ENCODE results near the gene STXBP2.

The STXBP2 gene

DNA sequence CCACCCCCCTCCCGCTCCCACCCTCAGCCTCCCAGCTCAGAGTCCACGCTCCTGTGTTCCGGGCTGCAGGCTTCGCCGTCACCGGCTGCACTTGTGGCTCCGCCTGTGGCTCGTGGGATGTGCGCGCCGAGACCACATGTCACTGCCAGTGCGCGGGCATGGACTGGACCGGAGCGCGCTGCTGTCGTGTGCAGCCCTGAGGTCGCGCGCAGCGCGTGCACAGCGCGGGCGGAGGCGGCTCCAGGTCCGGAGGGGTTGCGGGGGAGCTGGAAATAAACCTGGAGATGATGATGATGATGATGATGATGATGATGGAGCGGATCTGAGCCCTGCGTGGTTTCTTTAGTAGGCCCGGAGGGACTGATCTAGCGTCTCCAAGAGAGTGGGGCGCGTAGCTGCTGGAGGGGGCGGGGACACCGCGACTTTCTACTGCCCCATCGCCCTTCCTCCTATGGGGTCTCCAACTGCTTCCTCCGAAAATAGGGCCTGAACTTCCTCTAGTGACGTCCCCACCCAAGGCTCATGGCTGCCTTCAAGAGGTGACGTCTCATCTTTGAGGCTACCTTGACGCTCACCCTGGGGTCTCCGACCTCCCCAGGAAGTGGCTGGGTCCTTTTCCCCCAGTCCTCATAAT is 33.4 kb downstream of the STXBP2 start:
- TF ChIP-seq GATA2 (IDR thresholded peaks at IDR 0.05; ENCODE audit: low read depth, low read length) (no peak), GATA3 (IDR thresholded peaks at IDR 0.05; ENCODE audit: low read depth, low read length) (no peak)

DNA sequence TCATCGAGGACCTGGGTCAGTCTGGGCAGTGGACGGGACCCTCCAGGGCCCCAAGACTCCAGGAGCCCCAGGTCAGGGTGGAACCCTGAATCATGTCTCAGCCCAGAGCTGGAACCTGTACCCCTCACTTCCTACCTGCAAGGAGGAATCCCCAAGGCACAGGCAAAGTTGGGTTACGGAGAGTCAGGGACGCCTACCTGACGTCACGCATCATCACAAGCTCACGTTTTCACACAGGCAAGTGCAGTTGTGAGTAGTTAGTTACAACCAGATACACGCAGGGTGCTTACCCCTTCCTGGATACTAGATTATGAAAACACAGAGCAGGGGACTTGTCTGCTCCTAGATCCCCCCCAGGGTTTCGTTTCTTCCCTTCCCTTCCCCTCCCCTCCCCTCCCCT is 33.9 kb downstream of the STXBP2 start:
- no peak for TF ChIP-seq GATA2 (IDR thresholded peaks at IDR 0.05; ENCODE audit: low read depth, low read length)
- TF ChIP-seq GATA3 (IDR thresholded peaks at IDR 0.05; ENCODE audit: low read depth, low read length): no peak

DNA sequence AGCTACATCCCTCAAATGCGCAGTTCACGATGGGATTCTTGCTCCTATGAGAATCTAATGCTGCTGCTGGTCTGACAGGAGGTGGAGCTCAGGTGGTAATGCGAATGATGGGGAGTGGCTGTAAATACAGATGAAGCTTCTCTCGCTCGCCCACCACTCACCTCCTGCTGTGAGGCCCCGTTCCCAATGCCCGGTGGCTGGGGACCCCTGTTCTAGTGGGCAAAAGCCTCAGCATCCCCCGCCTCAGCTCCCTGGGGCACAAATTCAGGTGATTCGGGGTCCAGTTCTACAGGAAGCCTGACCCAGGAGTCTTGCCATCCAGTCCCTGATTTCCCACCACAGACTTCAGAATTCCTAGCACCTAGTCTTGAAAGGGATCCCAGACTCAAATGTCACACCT is 35.6 kb downstream of the STXBP2 start:
- TF ChIP-seq GATA2 (IDR thresholded peaks at IDR 0.05; ENCODE audit: low read depth, low read length) (no peak), GATA3 (IDR thresholded peaks at IDR 0.05; ENCODE audit: low read depth, low read length) (no peak)

DNA sequence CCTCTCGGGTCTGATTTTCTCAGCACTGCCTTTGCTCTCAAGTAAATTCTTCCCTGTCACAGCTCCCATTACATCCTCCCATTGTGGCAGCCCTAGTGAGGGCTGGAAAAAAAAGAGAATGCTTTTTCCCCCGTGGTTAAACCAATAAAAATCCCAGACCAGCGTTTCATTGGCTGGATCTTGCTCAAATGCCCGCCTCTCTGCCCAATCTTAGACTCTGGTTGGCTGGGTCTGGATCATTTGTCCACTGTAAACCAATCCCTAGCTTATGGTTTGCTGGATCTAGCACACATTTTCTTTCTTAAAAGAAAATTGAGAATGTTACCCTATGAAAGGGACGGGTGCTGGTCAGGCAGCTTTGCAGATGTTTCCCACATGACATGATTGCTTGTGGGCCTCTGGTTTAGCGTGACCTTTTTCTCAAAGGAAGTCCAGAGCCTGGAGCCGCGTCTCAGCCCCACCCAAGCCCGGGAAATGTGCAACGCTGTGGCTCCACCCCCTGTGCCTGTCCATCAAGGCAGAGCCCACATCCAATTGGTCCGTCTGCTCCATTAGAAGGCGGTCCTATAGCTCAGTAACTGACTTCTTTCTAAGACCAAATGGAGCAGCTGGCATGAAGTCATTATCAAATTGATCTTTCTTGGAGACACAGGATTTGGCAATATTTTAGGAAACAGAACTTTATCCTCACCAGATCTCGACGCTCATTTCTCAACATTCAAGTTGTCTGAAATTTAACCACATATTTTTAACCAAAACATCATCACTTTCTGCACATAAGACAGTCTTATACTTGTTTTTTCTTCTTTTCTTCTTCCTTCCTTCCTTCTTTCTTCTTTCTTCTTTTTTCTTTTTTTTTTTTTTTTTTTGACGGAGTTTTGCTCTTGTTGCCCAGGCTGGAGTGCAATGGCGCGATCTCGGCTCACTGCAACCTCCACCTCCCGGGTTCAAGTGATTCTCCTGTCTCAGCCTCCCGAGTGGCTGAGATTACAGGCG is 37.4 kb downstream of the STXBP2 start:
- TF ChIP-seq GATA2 (IDR thresholded peaks at IDR 0.05; ENCODE audit: low read depth, low read length): no peak

DNA sequence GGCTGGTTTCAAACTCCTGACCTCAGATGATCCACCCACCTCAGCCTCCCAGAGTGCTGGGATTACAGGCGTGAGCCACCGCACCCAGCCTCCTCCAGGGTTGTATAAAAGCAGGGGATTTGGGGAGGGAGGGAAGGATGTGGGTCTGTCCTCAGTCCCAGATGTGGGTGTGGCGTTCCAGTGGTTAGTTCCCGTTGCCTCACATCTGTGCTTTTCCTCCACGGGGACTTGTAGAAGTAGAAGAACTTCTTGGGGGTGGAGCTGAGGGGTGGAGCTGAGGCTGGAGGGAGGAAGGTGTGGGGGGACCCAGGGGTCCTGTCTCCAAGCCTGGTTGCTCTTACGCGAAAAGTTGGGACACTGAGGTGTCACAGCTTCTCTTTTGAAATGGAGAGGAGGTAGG is 39.5 kb downstream of the STXBP2 start:
- TF ChIP-seq GATA3 (IDR thresholded peaks at IDR 0.05; ENCODE audit: low read depth, low read length): no peak
- TF ChIP-seq GATA2 (IDR thresholded peaks at IDR 0.05; ENCODE audit: low read depth, low read length): no peak

DNA sequence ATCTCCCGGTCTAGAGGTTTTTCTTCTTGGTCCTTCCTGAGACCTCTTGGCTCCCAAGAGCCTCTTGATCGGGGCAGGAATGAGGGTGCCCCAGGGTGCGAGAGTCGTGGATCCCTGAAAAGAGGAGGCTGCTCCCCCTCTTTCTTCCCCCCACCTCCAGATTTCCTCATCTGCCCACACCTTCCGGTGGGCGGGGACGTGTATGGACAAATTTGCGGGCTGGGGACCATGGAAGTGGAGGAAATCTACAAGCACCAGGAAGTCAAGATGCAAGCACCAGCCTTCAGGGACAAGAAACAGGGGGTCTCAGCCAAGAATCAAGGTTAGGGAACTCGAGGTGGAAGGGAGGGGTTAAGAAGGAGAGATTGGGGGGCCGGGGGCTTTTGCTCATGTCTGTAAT is 39.9 kb downstream of the STXBP2 start, which contains the start of gene MCEMP1:
TSS of gene MCEMP1 (plus strand) at position 237 of the 400 bp plus-strand sequence. CDS start at position 268, 31 bp downstream.
- no peak for TF ChIP-seq GATA3 (IDR thresholded peaks at IDR 0.05; ENCODE audit: low read depth, low read length)
- TF ChIP-seq GATA2 (IDR thresholded peaks at IDR 0.05; ENCODE audit: low read depth, low read length): no peak

DNA sequence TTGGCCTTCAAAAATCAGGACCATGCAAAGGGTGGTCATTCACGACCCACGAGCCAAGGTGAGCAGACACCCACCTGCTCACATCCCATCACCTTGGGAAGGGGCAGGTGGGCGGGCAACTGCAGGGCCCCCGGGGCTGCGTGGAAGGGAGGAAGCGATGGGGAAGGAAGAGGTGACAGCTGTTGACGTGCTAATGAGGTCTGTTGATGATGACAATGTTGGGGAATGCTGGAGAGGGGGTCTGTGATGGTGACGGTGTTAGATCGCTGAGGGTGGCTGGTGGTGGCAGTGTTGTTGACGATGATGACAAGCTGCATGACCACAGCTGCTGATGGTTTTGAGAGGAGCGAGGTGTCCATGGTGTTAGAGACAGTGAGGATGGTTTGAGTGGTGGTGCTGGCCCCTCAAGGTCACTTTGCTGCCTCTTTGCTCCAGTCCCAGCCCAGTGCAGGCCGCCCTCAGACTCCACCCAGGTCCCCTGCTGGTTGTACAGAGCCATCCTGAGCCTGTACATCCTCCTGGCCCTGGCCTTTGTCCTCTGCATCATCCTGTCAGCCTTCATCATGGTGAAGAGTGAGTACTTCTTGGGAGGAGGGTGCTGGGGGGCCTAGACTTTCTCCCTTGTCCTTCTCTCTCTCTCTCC is 40.9 kb downstream of the STXBP2 start:
- TF ChIP-seq GATA3 (IDR thresholded peaks at IDR 0.05; ENCODE audit: low read depth, low read length): no peak
- TF ChIP-seq GATA2 (IDR thresholded peaks at IDR 0.05; ENCODE audit: low read depth, low read length): no peak

DNA sequence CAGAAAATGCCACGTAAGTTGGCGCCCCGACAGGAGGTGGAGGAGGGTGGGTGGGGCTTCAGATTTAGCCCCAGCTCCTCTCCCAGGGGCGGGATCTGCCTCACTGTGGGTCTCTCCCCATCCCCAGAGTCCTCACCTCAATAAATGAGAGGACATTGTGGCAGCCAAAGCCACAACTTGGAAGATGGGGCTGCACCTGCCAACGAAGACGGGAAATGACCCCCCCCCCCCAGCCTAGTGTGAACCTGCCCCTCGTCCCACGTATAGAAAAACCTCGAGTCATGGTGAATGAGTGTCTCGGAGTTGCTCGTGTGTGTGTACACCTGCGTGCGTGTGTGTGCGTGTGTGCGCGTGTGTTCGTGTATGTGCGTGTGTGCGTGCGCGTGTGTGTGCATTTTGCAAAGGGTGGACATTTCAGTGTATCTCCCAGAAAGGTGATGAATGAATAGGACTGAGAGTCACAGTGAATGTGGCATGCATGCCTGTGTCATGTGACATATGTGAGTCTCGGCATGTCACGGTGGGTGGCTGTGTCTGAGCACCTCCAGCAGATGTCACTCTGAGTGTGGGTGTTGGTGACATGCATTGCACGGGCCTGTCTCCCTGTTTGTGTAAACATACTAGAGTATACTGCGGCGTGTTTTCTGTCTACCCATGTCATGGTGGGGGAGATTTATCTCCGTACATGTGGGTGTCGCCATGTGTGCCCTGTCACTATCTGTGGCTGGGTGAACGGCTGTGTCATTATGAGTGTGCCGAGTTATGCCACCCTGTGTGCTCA is 42.3 kb downstream of the STXBP2 start:
- TF ChIP-seq GATA2 (IDR thresholded peaks at IDR 0.05; ENCODE audit: low read depth, low read length) (no peak), GATA3 (IDR thresholded peaks at IDR 0.05; ENCODE audit: low read depth, low read length) (no peak)

DNA sequence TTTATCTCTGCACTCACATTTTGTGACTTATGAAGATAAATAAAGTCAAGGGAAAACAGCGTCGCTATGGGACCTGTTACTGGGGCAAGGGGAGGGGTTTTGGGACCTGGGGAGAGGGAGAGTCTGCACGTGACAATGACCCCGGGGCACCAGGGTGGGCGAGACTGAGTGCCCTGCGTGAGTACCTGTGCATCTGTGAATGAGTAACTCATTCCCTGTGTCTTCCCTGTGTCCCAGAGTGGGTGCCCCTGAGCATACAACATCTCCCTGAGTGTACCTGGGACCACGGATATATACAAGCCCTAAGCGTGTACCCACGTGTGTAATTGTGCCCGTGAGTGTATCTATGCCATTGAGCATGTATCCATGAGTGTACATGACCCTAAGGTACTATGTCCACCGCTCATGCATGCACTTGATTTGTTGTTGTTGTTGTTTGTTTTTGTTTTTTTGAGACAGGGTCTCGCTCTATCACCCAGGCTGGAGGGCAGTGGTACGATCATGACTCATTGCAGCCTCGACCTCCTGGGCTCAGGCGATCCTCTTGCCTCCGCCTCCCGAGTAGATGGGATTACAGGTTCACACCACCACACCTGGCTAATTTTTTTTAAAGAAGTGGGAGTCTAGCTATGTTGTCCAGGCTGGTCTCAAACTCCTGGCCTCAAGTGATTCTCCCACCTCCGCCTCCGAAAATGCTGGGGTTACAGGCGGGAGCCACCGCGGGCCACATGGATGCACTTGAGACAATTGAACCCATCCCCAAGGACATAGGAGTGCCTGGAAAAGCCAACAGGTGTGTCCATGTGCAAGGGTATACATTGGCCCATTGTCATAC is 43.1 kb downstream of the STXBP2 start:
- no peak for TF ChIP-seq GATA2 (IDR thresholded peaks at IDR 0.05; ENCODE audit: low read depth, low read length)
- no peak for TF ChIP-seq GATA3 (IDR thresholded peaks at IDR 0.05; ENCODE audit: low read depth, low read length)

DNA sequence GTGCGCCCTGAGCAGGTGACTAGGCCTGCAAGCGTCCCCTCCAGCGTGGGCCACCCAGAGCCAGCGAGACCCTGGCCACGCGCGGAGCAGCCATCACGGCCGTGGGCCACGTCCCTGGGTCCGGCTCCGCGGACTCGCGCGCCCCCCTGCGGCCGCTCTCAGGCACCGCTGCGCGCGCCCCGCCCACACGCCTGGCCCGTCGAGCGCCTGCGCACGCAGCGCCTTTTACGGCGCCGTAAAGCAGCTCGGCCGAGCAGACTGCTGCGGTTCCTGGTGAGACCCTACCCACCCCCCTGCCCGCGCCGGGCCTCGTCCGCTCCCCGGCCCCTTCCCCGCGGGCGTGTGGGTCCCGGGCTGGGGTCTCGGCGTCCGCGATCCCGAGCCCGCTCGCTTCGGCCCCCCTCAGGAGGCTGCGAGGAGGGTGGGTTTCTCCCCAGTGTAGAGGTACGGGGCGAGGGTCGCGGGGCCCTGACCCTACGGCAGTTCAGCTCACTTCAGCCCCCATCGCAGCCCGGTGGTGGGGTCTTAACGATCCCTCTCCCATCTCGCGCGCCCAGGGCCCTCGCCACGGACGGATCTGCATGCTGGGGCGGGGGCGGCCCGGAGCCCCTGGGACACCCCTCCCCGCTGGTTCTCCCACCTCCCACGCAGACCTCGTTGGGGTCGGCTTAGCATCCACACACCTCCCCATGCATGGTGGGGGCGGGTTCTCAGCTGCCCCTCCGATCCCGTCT is 43.9 kb downstream of the STXBP2 start, which contains the start of gene TRAPPC5:
TSS of gene TRAPPC5 (plus strand) at position 228 of the 734 bp plus-strand sequence. CDS start 1,421 bp downstream, outside the sequence.
- TF ChIP-seq GATA3 (IDR thresholded peaks at IDR 0.05; ENCODE audit: low read depth, low read length): no peak
- TF ChIP-seq GATA2 (IDR thresholded peaks at IDR 0.05; ENCODE audit: low read depth, low read length): no peak

DNA sequence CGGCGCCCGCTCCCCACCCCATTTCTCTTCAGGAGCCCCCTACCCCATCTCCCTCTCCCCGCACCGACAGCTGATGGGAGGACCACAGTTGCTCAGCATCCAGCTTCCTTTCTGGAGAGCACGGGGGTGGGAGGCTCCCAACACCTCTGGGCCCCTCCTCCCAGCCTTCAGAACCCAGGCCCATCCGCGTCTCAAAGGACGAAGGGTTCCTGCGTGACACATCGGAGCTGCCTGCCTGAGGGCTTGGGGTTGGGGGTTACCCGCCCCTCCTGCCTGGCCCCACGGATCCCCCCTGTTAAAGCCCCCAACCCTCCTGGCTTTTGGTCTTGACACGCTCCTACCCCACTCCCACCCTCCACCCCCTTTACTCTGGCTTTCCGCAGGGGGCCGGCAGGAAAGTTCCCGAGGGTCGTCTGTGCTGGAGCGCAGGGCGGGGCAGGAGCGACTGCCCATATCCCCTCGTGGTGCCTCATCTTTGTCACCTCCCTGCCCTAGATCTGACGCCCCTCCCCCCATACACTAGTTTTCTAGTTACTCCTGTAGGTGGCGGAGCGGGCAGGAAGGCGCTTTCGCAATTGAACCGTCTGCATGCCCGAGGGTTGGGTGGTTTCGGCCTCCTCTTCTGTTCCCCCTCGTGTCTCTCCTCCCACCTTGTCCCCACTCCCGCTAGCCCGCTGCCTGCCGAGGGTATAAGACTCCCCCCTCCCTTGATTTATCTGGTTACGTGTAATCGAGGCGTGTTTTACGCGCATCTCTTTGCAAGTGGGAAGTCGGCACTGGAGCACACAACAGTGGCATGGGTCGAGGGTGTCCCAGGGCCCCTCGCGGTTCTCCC is 44.6 kb downstream of the STXBP2 start:
- no peak for TF ChIP-seq GATA3 (IDR thresholded peaks at IDR 0.05; ENCODE audit: low read depth, low read length)
- TF ChIP-seq GATA2 (IDR thresholded peaks at IDR 0.05; ENCODE audit: low read depth, low read length): no peak

All from SH-SY5Y (cell line).